ENCODE data around the gene CYP26C1. TPM values are rescaled to one million over a fixed set of nuclear protein-coding genes. Genes with fewer than 3 reads are reported as not detected.

CYP26C1 gene
- total and polyA plus RNA-seq, 8 donors = 0.04 to 0.17 (median 0.09) TPM; not detected in 1

GRCh38 chr10:93085272-93085859, 24.8 kb downstream of the CYP26C1 start:
- FAIRE-seq (no peak), ATAC-seq (no peak), DNase-seq (no peak)
- H3K9me3 ChIP-seq = no peaks in the 10 kb centered on the region
- no peak overlapping the region for H3K27ac ChIP-seq
- intact Hi-C loops (cut with DNase I) = loop anchor here in 1 of 3 donors (10.0 kb wide), 2 partner anchors 209 to 269 kb away; no protein-coding TSS in a partner anchor
- no peak for TF ChIP-seq CTCF (IDR thresholded peaks at IDR 0.05)
- H3K4me3 ChIP-seq = no peak overlapping the region
- WGBS, 2 donors = 53 to 58% methylated on average over 4 of the region's 4 CpGs
- peaks cover 0 to 7% (median 0%) of the 10 kb centered on the region in 4 donors for H3K27me3 ChIP-seq
- H3K4me1 ChIP-seq = no peaks in the 10 kb centered on the region
- H3K36me3 ChIP-seq = no peaks in the 10 kb centered on the region

GRCh38 chr10:93086289-93086688, 25.7 kb downstream of the CYP26C1 start:
- intact Hi-C loops (cut with DNase I) = loop anchor here in 1 of 3 donors (10.0 kb wide), 2 partner anchors 209 to 269 kb away; no protein-coding TSS in a partner anchor
- no peak overlapping the region for H3K4me3 ChIP-seq
- H3K36me3 ChIP-seq = no peaks in the 10 kb centered on the region
- H3K27ac ChIP-seq = no peak overlapping the region
- ATAC-seq (no peak), DNase-seq (no peak), FAIRE-seq (no peak)
- TF ChIP-seq CTCF (IDR thresholded peaks at IDR 0.05) = no peak
- H3K9me3 ChIP-seq = no peaks in the 10 kb centered on the region
- H3K4me1 ChIP-seq = no peaks in the 10 kb centered on the region
- 75 to 80% methylated on average over 6 of the region's 6 CpGs for WGBS, 2 donors
- no peaks in the 10 kb centered on the region for H3K27me3 ChIP-seq

- H3K9me3 ChIP-seq = no peaks in the 10 kb centered on the region
- intact Hi-C loops (cut with DNase I) = loop anchor here in 1 of 3 donors (10.0 kb wide), 2 partner anchors 207 to 267 kb away; no protein-coding TSS in a partner anchor
- no peak overlapping the region for H3K27ac ChIP-seq
- H3K36me3 ChIP-seq = no peaks in the 10 kb centered on the region
- TF ChIP-seq CTCF (IDR thresholded peaks at IDR 0.05) = no peak
- H3K4me3 ChIP-seq = no peak overlapping the region
- no peak for FAIRE-seq
- H3K27me3 ChIP-seq = no peaks in the 10 kb centered on the region
- no peak for ATAC-seq
- H3K4me1 ChIP-seq = no peaks in the 10 kb centered on the region
- no peak for DNase-seq
- whole genome bisulfite sequencing, 2 donors = 63 to 65% methylated on average over 3 of the region's 3 CpGs
Measured at GRCh38 chr10:93087846-93088245, 27.2 kb downstream of the CYP26C1 start.

GRCh38 chr10:93088466-93088865, 27.9 kb downstream of the CYP26C1 start:
- Histone ChIP-seq H3K27ac (no peak overlapping the region), H3K27me3 (no peaks in the 10 kb centered on the region), H3K4me3 (no peak overlapping the region), H3K36me3 (no peaks in the 10 kb centered on the region), H3K9me3 (no peaks in the 10 kb centered on the region), H3K4me1 (no peaks in the 10 kb centered on the region)
- FAIRE-seq (no peak), DNase-seq (no peak), ATAC-seq (no peak)
- TF ChIP-seq CTCF (IDR thresholded peaks at IDR 0.05) = no peak
- intact Hi-C loops (cut with DNase I) = loop anchor here in 1 of 3 donors (10.0 kb wide), 2 partner anchors 206 to 266 kb away; no protein-coding TSS in a partner anchor
- WGBS, 2 donors = 68 to 79% methylated on average over 4 of the region's 4 CpGs

GRCh38 chr10:93090619-93091018, 30.0 kb downstream of the CYP26C1 start:
- ATAC-seq = no peak
- Histone ChIP-seq H3K9me3 (no peaks in the 10 kb centered on the region), H3K27me3 (no peaks in the 10 kb centered on the region), H3K4me1 (no peaks in the 10 kb centered on the region), H3K4me3 (no peak overlapping the region), H3K36me3 (no peaks in the 10 kb centered on the region), H3K27ac (no peak overlapping the region)
- intact Hi-C loops (cut with DNase I) = no loop called here
- no peak for DNase-seq
- 78 to 79% methylated on average over 2 of the region's 2 CpGs for WGBS, 2 donors
- TF ChIP-seq CTCF (IDR thresholded peaks at IDR 0.05) = no peak
- FAIRE-seq = no peak
